ENCODE data around the gene ZIC4.

DNA sequence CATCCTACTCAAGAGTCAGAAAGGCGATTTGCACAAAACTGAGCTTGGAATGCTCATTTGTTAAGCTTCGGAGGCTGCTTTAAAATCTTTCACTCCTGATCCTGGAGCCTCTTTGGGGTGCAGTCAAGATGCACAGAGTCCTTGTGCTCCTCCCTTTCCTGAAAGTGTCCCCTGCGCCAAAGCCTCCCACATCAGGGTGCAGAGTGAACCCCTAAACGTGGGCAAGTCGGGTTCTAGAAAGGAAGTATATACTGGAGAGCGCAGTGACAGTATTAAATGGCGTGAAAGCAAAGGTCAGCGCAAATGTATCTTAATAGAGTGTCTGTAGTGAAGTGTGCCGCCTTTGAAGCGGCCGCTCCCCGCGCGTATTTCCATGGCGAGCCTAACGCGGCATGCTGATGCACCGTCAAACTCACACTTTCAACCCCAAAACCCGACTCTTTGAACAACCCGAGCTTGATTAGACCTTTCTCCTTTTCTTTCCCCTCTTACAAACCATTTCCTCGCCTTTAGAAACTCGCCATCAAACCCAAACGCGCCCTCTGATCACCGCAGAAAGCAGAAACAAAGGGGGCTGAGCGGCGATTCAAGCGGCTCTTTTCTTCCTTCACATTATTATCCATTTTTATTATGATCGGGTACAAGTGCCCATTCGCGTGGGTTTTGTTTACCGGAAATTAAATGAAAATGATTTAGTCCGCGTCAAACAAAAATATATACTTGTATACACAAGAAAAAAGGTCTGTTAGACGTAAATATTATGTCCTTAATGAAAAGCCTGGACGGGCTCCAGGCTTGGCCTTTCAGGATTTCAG is 18.3 kb downstream of the ZIC4 start:
- TF ChIP-seq, protein P1, sequence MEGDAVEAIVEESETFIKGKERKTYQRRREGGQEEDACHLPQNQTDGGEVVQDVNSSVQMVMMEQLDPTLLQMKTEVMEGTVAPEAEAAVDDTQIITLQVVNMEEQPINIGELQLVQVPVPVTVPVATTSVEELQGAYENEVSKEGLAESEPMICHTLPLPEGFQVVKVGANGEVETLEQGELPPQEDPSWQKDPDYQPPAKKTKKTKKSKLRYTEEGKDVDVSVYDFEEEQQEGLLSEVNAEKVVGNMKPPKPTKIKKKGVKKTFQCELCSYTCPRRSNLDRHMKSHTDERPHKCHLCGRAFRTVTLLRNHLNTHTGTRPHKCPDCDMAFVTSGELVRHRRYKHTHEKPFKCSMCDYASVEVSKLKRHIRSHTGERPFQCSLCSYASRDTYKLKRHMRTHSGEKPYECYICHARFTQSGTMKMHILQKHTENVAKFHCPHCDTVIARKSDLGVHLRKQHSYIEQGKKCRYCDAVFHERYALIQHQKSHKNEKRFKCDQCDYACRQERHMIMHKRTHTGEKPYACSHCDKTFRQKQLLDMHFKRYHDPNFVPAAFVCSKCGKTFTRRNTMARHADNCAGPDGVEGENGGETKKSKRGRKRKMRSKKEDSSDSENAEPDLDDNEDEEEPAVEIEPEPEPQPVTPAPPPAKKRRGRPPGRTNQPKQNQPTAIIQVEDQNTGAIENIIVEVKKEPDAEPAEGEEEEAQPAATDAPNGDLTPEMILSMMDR (IDR thresholded peaks at IDR 0.05 in 4 of 5, conservative IDR thresholded peaks at IDR 0.05 in 1 of 5): no peak
- no peak for TF ChIP-seq POLR2A (IDR thresholded peaks at IDR 0.05)
